CD4-positive, alpha-beta T cell (primary cell): Measurements from ENCODE around the gene PTPRD. TPM values are rescaled to one million over a fixed set of nuclear protein-coding genes. Genes with fewer than 3 reads are reported as not detected.

Source experiments
- ATAC-seq: fragments of 200-7000 bp; cut with Tn5 transposase; one replicate; pipeline ENCODE4 v1.10.0; 2022; ENCODE audit warnings: mild to moderate bottlenecking; ENCODE audit not compliant: poor library complexity
- CTCF ChIA-PET: fragments of 350-600 bp; sonication (Branson Sonifier 250); formaldehyde crosslinking; loops from one replicate; lab custom pipeline; 2021; ENCODE audit warnings: antibody characterized with exemption, inconsistent platforms; lab: Charles Lee
- POLR2A ChIA-PET: fragments of 350-600 bp; sonication (Branson Sonifier 250); formaldehyde crosslinking; loops from one replicate; lab custom pipeline; 2021; ENCODE audit warnings: antibody characterized with exemption, inconsistent platforms; lab: Charles Lee
- DNase-seq, 14 experiments: peaks; one replicate each; pipeline ENCODE4 v3.0.0-alpha.2; 2013 to 2020; ENCODE audit warnings: mixed read lengths in 2 of 14
- H3K27ac ChIP-seq, 2 donors: one replicate each; pipeline versions ENCODE4 v1.5.1 to v1.7.0; 2013; ENCODE audit warnings: low read length in 2 of 2, low read depth in 1 of 2, mild to moderate bottlenecking in 1 of 2
- H3K27me3 ChIP-seq, 2 experiments: 1 replicate in 1 of 2; 2 replicates in 1 of 2; pipeline versions ENCODE4 v1.6.1 to v1.7.0; 2013; ENCODE audit warnings: low read length in 2 of 2, control low read depth in 1 of 2, mild to moderate bottlenecking in 1 of 2, moderate library complexity in 1 of 2; ENCODE audit not compliant: insufficient read depth in 2 of 2, control insufficient read depth in 1 of 2
- H3K36me3 ChIP-seq: one replicate; pipeline ENCODE4 v1.6.1; 2013; ENCODE audit warnings: low read length, control low read depth; ENCODE audit not compliant: insufficient read depth
- H3K4me1 ChIP-seq: one replicate; pipeline ENCODE4 v1.6.1; 2013; ENCODE audit warnings: low read length, control low read depth; ENCODE audit not compliant: insufficient read depth
- H3K4me3 ChIP-seq: one replicate; pipeline ENCODE4 v1.5.1; 2013; ENCODE audit warnings: mild to moderate bottlenecking, low read length, moderate library complexity
- H3K9me3 ChIP-seq, 2 experiments: 1 replicate in 1 of 2; 2 replicates in 1 of 2; pipeline versions ENCODE4 v1.6.1 to v1.7.0; 2013; ENCODE audit warnings: low read length in 2 of 2, mild to moderate bottlenecking in 2 of 2, control low read depth in 1 of 2, moderate library complexity in 1 of 2; ENCODE audit not compliant: control insufficient read depth in 1 of 2, insufficient read depth in 1 of 2
- H3K27ac Mint-ChIP-seq: one replicate; pipeline ENCODE4 v1.8.0; 2020; ENCODE audit warnings: mixed read lengths
- H3K27me3 Mint-ChIP-seq: one replicate; pipeline ENCODE4 v1.8.0; 2021; ENCODE audit warnings: mixed read lengths
- H3K36me3 Mint-ChIP-seq: one replicate; pipeline ENCODE4 v1.8.0; 2021; ENCODE audit warnings: low read depth, mixed read lengths
- H3K4me1 Mint-ChIP-seq: one replicate; pipeline ENCODE4 v1.8.0; 2021; ENCODE audit warnings: low read depth, mixed read lengths
- H3K4me3 Mint-ChIP-seq: one replicate; pipeline ENCODE4 v1.8.0; 2020; ENCODE audit warnings: mild to moderate bottlenecking, mixed read lengths
- H3K9me3 Mint-ChIP-seq: one replicate; pipeline ENCODE4 v1.8.0; 2020; ENCODE audit warnings: mixed read lengths
- CTCF ChIP-seq: fragments of 200-600 bp; IDR thresholded peaks from one replicate; pipeline ENCODE4 v1.8.0; 2022; ENCODE audit warnings: antibody characterized with exemption, mild to moderate bottlenecking
- intact Hi-C, 2 experiments: fragments of 100-400 bp; cut with DNase I in 1 of 2; cut with micrococcal nuclease in 1 of 2; formaldehyde crosslinking; loops; one replicate each; pipeline versions ENCODE4 v1.15.1 to v1.9.0; 2023 to 2025; cut with DNase I, micrococcal nuclease
- total RNA-seq, 174 experiments: library from RNA in 2 of 174; stranded (reverse) in 2 of 174; gene quantifications; one replicate each; pipeline ENCODE4 v1.2.3 and lab custom pipeline; 2021 to 2026

The PTPRD gene
- total RNA-seq, 2 experiments from 2014 or later: not detected

GRCh38 chr9:8484597-8485191 lies 2128.1 kb downstream of the PTPRD start:
- no peaks in the 10 kb centered on the region for H3K27me3 Mint-ChIP-seq

GRCh38 chr9:8477450-8477849 lies 2135.4 kb downstream of the PTPRD start:
- Histone ChIP-seq H3K36me3 (no peaks in the 10 kb centered on the region), H3K4me3 (no peak overlapping the region), H3K4me1 (no peaks in the 10 kb centered on the region), H3K9me3 (no peaks in the 10 kb centered on the region), H3K27me3 (no peaks in the 10 kb centered on the region), H3K27ac (no peak overlapping the region)
- POLR2A ChIA-PET: no interaction called here
- no peak for TF ChIP-seq CTCF
- H3K27me3 Mint-ChIP-seq: no peaks in the 10 kb centered on the region
- H3K4me3 Mint-ChIP-seq: no peak overlapping the region
- no peaks in the 10 kb centered on the region for H3K4me1 Mint-ChIP-seq
- no peaks in the 10 kb centered on the region for H3K9me3 Mint-ChIP-seq
- H3K36me3 Mint-ChIP-seq: no peaks in the 10 kb centered on the region
- CTCF ChIA-PET: no interaction called here
- no peak for DNase-seq
- no peak overlapping the region for H3K27ac Mint-ChIP-seq
- intact Hi-C loops: no loop called here
- no peak for ATAC-seq

More at GRCh38 chr9:8484597-8485191, 2128.1 kb downstream of the PTPRD start:
- Histone ChIP-seq H3K36me3 (no peaks in the 10 kb centered on the region), H3K9me3 (no peaks in the 10 kb centered on the region), H3K27me3 (no peaks in the 10 kb centered on the region), H3K4me1 (no peaks in the 10 kb centered on the region), H3K4me3 (no peak overlapping the region), H3K27ac (no peak overlapping the region)
- no peak for DNase-seq
- no peak for ATAC-seq
- intact Hi-C loops: no loop called here
- ChIA-PET CTCF (no interaction called here), POLR2A (no interaction called here)
- Mint-ChIP-seq H3K4me1 (no peaks in the 10 kb centered on the region), H3K27ac (no peak overlapping the region), H3K9me3 (no peaks in the 10 kb centered on the region), H3K4me3 (no peak overlapping the region), H3K36me3 (no peaks in the 10 kb centered on the region)
- no peak for TF ChIP-seq CTCF

GRCh38 chr9:8474937-8475336 lies 2137.9 kb downstream of the PTPRD start:
- DNase-seq (no peak), ATAC-seq (no peak)
- Mint-ChIP-seq H3K4me3 (no peak overlapping the region), H3K9me3 (no peaks in the 10 kb centered on the region), H3K4me1 (no peaks in the 10 kb centered on the region), H3K27ac (no peak overlapping the region), H3K27me3 (no peaks in the 10 kb centered on the region), H3K36me3 (no peaks in the 10 kb centered on the region)
- no peaks in the 10 kb centered on the region for H3K4me1 ChIP-seq
- no peak for TF ChIP-seq CTCF
- no peaks in the 10 kb centered on the region for H3K27me3 ChIP-seq
- intact Hi-C loops: no loop called here
- no peak overlapping the region for H3K4me3 ChIP-seq
- no peak overlapping the region for H3K27ac ChIP-seq
- no peaks in the 10 kb centered on the region for H3K36me3 ChIP-seq
- H3K9me3 ChIP-seq: no peaks in the 10 kb centered on the region
- CTCF ChIA-PET: no interaction called here
- POLR2A ChIA-PET: no interaction called here
